ENCODE data around the gene EFTUD2. TPM values are rescaled to one million over a fixed set of nuclear protein-coding genes. Genes with fewer than 3 reads are reported as not detected.

The EFTUD2 gene
- total and polyA plus RNA-seq, 2 of the 13 experiments (the other 11 are each of a cell fraction or from before 2014, with no cell fraction given), result 111 to 137 TPM

DNA sequence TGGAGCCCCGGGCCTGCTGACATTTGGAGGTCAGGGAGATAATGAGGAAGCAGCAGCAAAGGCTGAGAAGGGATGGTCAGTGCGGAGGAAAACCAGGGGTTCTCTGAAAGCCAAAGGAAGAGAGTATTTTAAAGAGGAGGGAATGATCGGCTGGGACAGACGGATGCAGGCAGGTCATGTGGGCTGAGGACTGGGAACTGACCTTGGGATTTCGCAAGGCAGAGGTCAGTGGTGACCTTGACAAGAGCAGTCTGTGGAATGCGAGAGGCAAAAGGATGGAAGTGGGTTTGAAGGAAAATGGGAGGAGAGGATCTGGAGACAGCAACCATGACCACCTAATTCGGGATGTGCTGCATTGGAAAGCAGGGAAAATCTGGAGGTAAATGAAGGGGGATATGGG lies 10.2 kb downstream of the EFTUD2 start (continued):
- TF ChIP-seq, protein P1, sequence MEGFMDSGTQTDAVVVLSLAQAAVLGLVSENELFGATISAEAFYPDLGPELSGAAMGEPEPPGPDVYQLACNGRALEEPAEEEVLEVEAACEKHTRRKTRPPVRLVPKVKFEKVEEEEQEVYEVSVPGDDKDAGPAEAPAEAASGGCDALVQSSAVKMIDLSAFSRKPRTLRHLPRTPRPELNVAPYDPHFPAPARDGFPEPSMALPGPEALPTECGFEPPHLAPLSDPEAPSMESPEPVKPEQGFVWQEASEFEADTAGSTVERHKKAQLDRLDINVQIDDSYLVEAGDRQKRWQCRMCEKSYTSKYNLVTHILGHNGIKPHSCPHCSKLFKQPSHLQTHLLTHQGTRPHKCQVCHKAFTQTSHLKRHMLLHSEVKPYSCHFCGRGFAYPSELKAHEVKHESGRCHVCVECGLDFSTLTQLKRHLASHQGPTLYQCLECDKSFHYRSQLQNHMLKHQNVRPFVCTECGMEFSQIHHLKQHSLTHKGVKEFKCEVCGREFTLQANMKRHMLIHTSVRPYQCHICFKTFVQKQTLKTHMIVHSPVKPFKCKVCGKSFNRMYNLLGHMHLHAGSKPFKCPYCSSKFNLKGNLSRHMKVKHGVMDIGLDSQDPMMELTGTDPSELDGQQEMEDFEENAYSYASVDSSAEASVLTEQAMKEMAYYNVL (CRISPR knock-in tag; IDR thresholded peaks at IDR 0.05; ENCODE audit: borderline replicate concordance), result peak; percentile 22; the same call in 1 of the 2 replicates
- no peak; the same call in 1 of the 2 replicates for TF ChIP-seq SP4 (CRISPR knock-in tag; IDR thresholded peaks at IDR 0.05)
- no peak for TF ChIP-seq KAT7 (CRISPR knock-in tag; IDR thresholded peaks at IDR 0.05; ENCODE audit: borderline replicate concordance)
- no peak for TF ChIP-seq ZNF598 (CRISPR knock-in tag; IDR thresholded peaks at IDR 0.05; ENCODE audit: borderline replicate concordance)
- 0 out of 2 replicates have a peak, but pooled peaks have one; percentile 52 for TF ChIP-seq KDM2A (CRISPR knock-in tag; IDR thresholded peaks at IDR 0.05; ENCODE audit: borderline replicate concordance, low read depth)
- TF ChIP-seq SOX5 (CRISPR knock-in tag; IDR thresholded peaks at IDR 0.05; ENCODE audit: borderline replicate concordance), result peak; percentile 23; the same call in 1 of the 2 replicates
- TF ChIP-seq MTF1 (CRISPR knock-in tag; IDR thresholded peaks at IDR 0.05), result no peak
- no peak for TF ChIP-seq PHF5A (CRISPR knock-in tag; IDR thresholded peaks at IDR 0.05; ENCODE audit: low read depth, unreplicated experiment)
- 0 out of 2 replicates have a peak, but pooled peaks have one; percentile 21 for TF ChIP-seq MXD4 (CRISPR knock-in tag; IDR thresholded peaks at IDR 0.05)
- TF ChIP-seq ERF (CRISPR knock-in tag; IDR thresholded peaks at IDR 0.05), result 0 out of 2 replicates have a peak, but pooled peaks have one; percentile 37
- 0 out of 2 replicates have a peak, but pooled peaks have one; percentile 41 for TF ChIP-seq ZNF644 (CRISPR knock-in tag; IDR thresholded peaks at IDR 0.05; ENCODE audit: low read depth)
- TF ChIP-seq HDAC2 (CRISPR knock-in tag; IDR thresholded peaks at IDR 0.05), result peak; percentile 72; the same call in 1 of the 2 replicates
- TF ChIP-seq ADNP (CRISPR knock-in tag; IDR thresholded peaks at IDR 0.05), result no peak
- no peak for TF ChIP-seq GABPA (IDR thresholded peaks at IDR 0.05; ENCODE audit: low read depth, low read length)
- no peak for TF ChIP-seq GABPA (CRISPR knock-in tag; IDR thresholded peaks at IDR 0.05; ENCODE audit: low read depth)
- peak; percentile 53; the same call in 1 of the 2 replicates for TF ChIP-seq RXRB (CRISPR knock-in tag; IDR thresholded peaks at IDR 0.05; ENCODE audit: borderline replicate concordance)
- TF ChIP-seq, protein P2, sequence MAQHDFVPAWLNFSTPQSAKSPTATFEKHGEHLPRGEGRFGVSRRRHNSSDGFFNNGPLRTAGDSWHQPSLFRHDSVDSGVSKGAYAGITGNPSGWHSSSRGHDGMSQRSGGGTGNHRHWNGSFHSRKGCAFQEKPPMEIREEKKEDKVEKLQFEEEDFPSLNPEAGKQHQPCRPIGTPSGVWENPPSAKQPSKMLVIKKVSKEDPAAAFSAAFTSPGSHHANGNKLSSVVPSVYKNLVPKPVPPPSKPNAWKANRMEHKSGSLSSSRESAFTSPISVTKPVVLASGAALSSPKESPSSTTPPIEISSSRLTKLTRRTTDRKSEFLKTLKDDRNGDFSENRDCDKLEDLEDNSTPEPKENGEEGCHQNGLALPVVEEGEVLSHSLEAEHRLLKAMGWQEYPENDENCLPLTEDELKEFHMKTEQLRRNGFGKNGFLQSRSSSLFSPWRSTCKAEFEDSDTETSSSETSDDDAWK (CRISPR knock-in tag; IDR thresholded peaks at IDR 0.05), result no peak
- TF ChIP-seq, protein P3, sequence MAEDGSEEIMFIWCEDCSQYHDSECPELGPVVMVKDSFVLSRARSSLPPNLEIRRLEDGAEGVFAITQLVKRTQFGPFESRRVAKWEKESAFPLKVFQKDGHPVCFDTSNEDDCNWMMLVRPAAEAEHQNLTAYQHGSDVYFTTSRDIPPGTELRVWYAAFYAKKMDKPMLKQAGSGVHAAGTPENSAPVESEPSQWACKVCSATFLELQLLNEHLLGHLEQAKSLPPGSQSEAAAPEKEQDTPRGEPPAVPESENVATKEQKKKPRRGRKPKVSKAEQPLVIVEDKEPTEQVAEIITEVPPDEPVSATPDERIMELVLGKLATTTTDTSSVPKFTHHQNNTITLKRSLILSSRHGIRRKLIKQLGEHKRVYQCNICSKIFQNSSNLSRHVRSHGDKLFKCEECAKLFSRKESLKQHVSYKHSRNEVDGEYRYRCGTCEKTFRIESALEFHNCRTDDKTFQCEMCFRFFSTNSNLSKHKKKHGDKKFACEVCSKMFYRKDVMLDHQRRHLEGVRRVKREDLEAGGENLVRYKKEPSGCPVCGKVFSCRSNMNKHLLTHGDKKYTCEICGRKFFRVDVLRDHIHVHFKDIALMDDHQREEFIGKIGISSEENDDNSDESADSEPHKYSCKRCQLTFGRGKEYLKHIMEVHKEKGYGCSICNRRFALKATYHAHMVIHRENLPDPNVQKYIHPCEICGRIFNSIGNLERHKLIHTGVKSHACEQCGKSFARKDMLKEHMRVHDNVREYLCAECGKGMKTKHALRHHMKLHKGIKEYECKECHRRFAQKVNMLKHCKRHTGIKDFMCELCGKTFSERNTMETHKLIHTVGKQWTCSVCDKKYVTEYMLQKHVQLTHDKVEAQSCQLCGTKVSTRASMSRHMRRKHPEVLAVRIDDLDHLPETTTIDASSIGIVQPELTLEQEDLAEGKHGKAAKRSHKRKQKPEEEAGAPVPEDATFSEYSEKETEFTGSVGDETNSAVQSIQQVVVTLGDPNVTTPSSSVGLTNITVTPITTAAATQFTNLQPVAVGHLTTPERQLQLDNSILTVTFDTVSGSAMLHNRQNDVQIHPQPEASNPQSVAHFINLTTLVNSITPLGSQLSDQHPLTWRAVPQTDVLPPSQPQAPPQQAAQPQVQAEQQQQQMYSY (CRISPR knock-in tag; IDR thresholded peaks at IDR 0.05), result no peak
- 0 out of 2 replicates have a peak, but pooled peaks have one; percentile 27 for TF ChIP-seq NR2F2 (IDR thresholded peaks at IDR 0.05; ENCODE audit: borderline replicate concordance, low read depth)
- no peak for TF ChIP-seq STAT5B (CRISPR knock-in tag; IDR thresholded peaks at IDR 0.05)
- no peak for TF ChIP-seq ZNF556 (CRISPR knock-in tag; IDR thresholded peaks at IDR 0.05; ENCODE audit: borderline replicate concordance)
